Measurements from ENCODE around the gene ABLIM2.

GRCh38 chr4:8024073-8024786 is 134.4 kb downstream of the ABLIM2 start:
- TF ChIP-seq CTCF (conservative IDR thresholded peaks at IDR 0.05; ENCODE audit: low read depth in 2 of 2) = no peak
- no peak for TF ChIP-seq EZH2 (IDR thresholded peaks at IDR 0.05; ENCODE audit: low read depth, unreplicated experiment)
- no peak for TF ChIP-seq POLR2AphosphoS5 (IDR thresholded peaks at IDR 0.05; ENCODE audit: low read depth)
- no peak for TF ChIP-seq STAT1 (IDR thresholded peaks at IDR 0.05; ENCODE audit: unreplicated experiment)
- TF ChIP-seq NANOG (IDR thresholded peaks at IDR 0.05; ENCODE audit: borderline replicate concordance) = no peak
- TF ChIP-seq CREB1 (CRISPR knock-in tag; IDR thresholded peaks at IDR 0.05; ENCODE audit: low read depth) = no peak
- no peak for TF ChIP-seq ETS1 (IDR thresholded peaks at IDR 0.05)
- TF ChIP-seq REST (IDR thresholded peaks at IDR 0.05; ENCODE audit: unreplicated experiment) = no peak
- TF ChIP-seq ZNF331 (CRISPR knock-in tag; IDR thresholded peaks at IDR 0.05; ENCODE audit: low read depth) = no peak
- TF ChIP-seq ZNF462 (CRISPR knock-in tag; IDR thresholded peaks at IDR 0.05) = no peak
- no peak for TF ChIP-seq ZNF114 (CRISPR knock-in tag; IDR thresholded peaks at IDR 0.05)
- no peak for TF ChIP-seq EZH2phosphoT487 (IDR thresholded peaks at IDR 0.05; ENCODE audit: unreplicated experiment)
